ENCODE data around the gene NIPBL. TPM values are rescaled to one million over a fixed set of nuclear protein-coding genes. Genes with fewer than 3 reads are reported as not detected.

Gene NIPBL
- total and polyA plus RNA-seq, 8 donors, result 8.2 to 100 (median 32.2) TPM

- TF ChIP-seq POLR2A (IDR thresholded peaks at IDR 0.05) (no peak), POLR2AphosphoS5 (IDR thresholded peaks at IDR 0.05) (no peak)
- DNase-seq, result no peak
- H3K9me3 ChIP-seq, result no peaks in the 10 kb centered on the region
- H3K27me3 ChIP-seq, result no peaks in the 10 kb centered on the region
- H3K27ac ChIP-seq, result no peak overlapping the region
- H3K4me1 ChIP-seq, result peaks cover 0 to 68% (median 37%) of the 10 kb centered on the region in 4 donors
- 93 to 100% (median 100%) methylated on average over 1 of the region's 1 CpG for WGBS, 5 donors
- H3K4me3 ChIP-seq, result no peak overlapping the region
- intact Hi-C loops (cut with DNase I; ENCODE audit: low total_unique reads), result no loop called here
- no peaks in the 10 kb centered on the region for H3K36me3 ChIP-seq
Measured at GRCh38 chr5:36935805-36936204, 59.2 kb downstream of the NIPBL start.

GRCh38 chr5:36936309-36936708 is 59.7 kb downstream of the NIPBL start:
- 68 to 81% (median 77%) methylated on average over 3 of the region's 3 CpGs for WGBS, 5 donors
- peaks cover 0 to 72% (median 39%) of the 10 kb centered on the region in 4 donors for H3K4me1 ChIP-seq
- no peaks in the 10 kb centered on the region for H3K36me3 ChIP-seq
- TF ChIP-seq POLR2A (IDR thresholded peaks at IDR 0.05) (no peak), CTCF (IDR thresholded peaks at IDR 0.05) (no peak)
- DNase-seq, result no peak
- H3K27me3 ChIP-seq, result no peaks in the 10 kb centered on the region
- H3K27ac ChIP-seq, result no peak overlapping the region
- no peaks in the 10 kb centered on the region for H3K9me3 ChIP-seq
- intact Hi-C loops (cut with DNase I; ENCODE audit: low total_unique reads), result no loop called here
- H3K4me3 ChIP-seq, result no peak overlapping the region

DNA sequence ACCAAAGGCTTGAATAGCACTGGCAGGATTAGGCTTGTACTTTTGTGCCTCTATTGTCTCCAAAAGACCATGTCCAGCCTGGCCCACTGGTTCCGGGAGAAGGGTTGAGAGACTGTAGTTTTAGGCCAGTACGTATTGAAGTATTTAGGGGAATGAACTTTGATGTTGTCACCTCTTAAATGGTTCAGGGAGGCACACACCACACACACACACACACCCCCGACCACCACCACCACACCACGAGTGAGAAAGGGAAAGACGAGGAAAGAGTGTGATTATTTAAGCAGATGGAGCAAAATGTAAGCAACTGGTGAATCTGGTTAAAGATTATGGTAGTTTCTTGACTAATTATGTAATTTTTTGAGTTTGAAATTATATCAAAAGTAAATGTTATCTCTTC is 61.6 kb downstream of the NIPBL start:
- H3K4me1 ChIP-seq, result peaks cover 0 to 74% (median 37%) of the 10 kb centered on the region in 4 donors
- intact Hi-C loops (cut with DNase I; ENCODE audit: low total_unique reads), result no loop called here
- H3K36me3 ChIP-seq, result no peaks in the 10 kb centered on the region
- TF ChIP-seq EP300 (IDR thresholded peaks at IDR 0.05) (no peak), CTCF (IDR thresholded peaks at IDR 0.05) (no peak), POLR2A (IDR thresholded peaks at IDR 0.05) (no peak), POLR2AphosphoS5 (IDR thresholded peaks at IDR 0.05) (no peak)
- 86 to 92% (median 91%) methylated on average over 5 of the region's 5 CpGs for WGBS, 5 donors
- H3K9me3 ChIP-seq, result no peaks in the 10 kb centered on the region
- no peak for DNase-seq
- H3K27me3 ChIP-seq, result no peaks in the 10 kb centered on the region
- no peak overlapping the region for H3K4me3 ChIP-seq
- no peak overlapping the region for H3K27ac ChIP-seq

GRCh38 chr5:36939969-36940858 is 63.6 kb downstream of the NIPBL start:
- TF ChIP-seq EP300 (IDR thresholded peaks at IDR 0.05) (no peak), POLR2AphosphoS5 (IDR thresholded peaks at IDR 0.05) (no peak), CTCF (IDR thresholded peaks at IDR 0.05) (no peak), POLR2A (IDR thresholded peaks at IDR 0.05) (no peak)
- H3K36me3 ChIP-seq, result no peaks in the 10 kb centered on the region
- peaks cover 0 to 79% (median 40%) of the 10 kb centered on the region in 4 donors for H3K4me1 ChIP-seq
- H3K27me3 ChIP-seq, result no peaks in the 10 kb centered on the region
- H3K9me3 ChIP-seq, result no peaks in the 10 kb centered on the region
- H3K4me3 ChIP-seq, result no peak overlapping the region
- no peak for DNase-seq
- no peak overlapping the region for H3K27ac ChIP-seq
- intact Hi-C loops (cut with DNase I; ENCODE audit: low total_unique reads), result loop anchor here (10.0 kb wide), 1 partner anchor 55 kb away; no protein-coding TSS in a partner anchor
- WGBS, 5 donors, result 54 to 69% (median 61%) methylated on average over 3 of the region's 3 CpGs

DNA sequence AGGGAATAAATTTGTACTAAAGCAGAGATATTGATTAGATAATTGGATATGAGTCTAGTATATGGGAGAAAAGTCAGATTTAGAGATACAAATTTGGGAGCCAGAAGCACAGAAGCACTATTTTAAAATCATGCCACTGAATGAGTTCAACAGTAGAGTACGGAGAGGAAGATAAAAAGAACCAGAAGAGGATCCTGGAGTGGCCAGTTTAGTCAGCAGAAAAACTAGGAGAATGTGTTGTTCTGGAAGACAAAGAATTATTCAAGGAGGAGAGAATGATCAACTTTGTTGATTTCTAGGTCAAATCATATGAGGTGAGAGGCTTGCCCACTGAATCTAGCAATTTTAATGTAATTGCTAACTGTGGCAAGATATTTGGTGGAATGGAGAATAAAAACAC is 67.0 kb downstream of the NIPBL start:
- H3K27me3 ChIP-seq, result no peaks in the 10 kb centered on the region
- no peaks in the 10 kb centered on the region for H3K9me3 ChIP-seq
- peaks cover 0 to 74% (median 43%) of the 10 kb centered on the region in 4 donors for H3K4me1 ChIP-seq
- H3K36me3 ChIP-seq, result no peaks in the 10 kb centered on the region
- DNase-seq, result no peak
- WGBS, 5 donors, result 77 to 85% (median 83%) methylated on average over 1 of the region's 1 CpG
- intact Hi-C loops (cut with DNase I; ENCODE audit: low total_unique reads), result loop anchor here (10.0 kb wide), 1 partner anchor 59 kb away; no protein-coding TSS in a partner anchor
- no peak overlapping the region for H3K4me3 ChIP-seq
- TF ChIP-seq CTCF (IDR thresholded peaks at IDR 0.05), result no peak
- no peak for TF ChIP-seq POLR2AphosphoS5 (IDR thresholded peaks at IDR 0.05)
- TF ChIP-seq POLR2A (IDR thresholded peaks at IDR 0.05), result no peak
- TF ChIP-seq EP300 (IDR thresholded peaks at IDR 0.05), result no peak
- H3K27ac ChIP-seq, result no peak overlapping the region
